Neuronal stem cell (in vitro differentiated cells): ENCODE data around the gene PLSCR2.

Source experiments
- DNase-seq: peaks from one replicate; pipeline ENCODE4 v3.0.0-alpha.2; 2013; ENCODE audit warnings: low spot score
- H2AFZ ChIP-seq: one replicate; pipeline ENCODE4 v1.6.1; 2013; ENCODE audit warnings: mild to moderate bottlenecking, low read length, inconsistent platforms
- H2AK5ac ChIP-seq: 2 replicates; pipeline ENCODE4 v1.6.1; 2013; ENCODE audit warnings: low read depth, mild to moderate bottlenecking, inconsistent platforms, low read length, moderate library complexity, mixed read lengths
- H2BK120ac ChIP-seq: 2 replicates; pipeline ENCODE4 v1.6.1; 2013; ENCODE audit warnings: low read depth, mild to moderate bottlenecking, inconsistent platforms, low read length, moderate library complexity, mixed read lengths
- H2BK12ac ChIP-seq: one replicate; pipeline ENCODE4 v1.6.1; 2013; ENCODE audit warnings: low read length, inconsistent platforms
- H2BK15ac ChIP-seq: 2 replicates; pipeline ENCODE4 v1.6.1; 2013; ENCODE audit warnings: mild to moderate bottlenecking, low read length, inconsistent platforms, mixed read lengths
- H2BK5ac ChIP-seq: one replicate; pipeline ENCODE4 v1.6.1; 2013; ENCODE audit warnings: inconsistent platforms, mild to moderate bottlenecking, low read length, moderate library complexity
- H3K14ac ChIP-seq: one replicate; pipeline ENCODE4 v1.6.1; 2013; ENCODE audit warnings: low read length, inconsistent platforms
- H3K18ac ChIP-seq: 2 replicates; pipeline ENCODE4 v1.6.1; 2013; ENCODE audit warnings: low read length, inconsistent platforms
- H3K23ac ChIP-seq: 2 replicates; pipeline ENCODE4 v1.6.1; 2013; ENCODE audit warnings: low read depth, mild to moderate bottlenecking, mixed read lengths, low read length, inconsistent platforms; ENCODE audit not compliant: poor library complexity
- H3K27ac ChIP-seq: replicated peaks from 3 replicates; pipeline ENCODE4 v1.5.1; 2013; ENCODE audit warnings: low read length, inconsistent platforms
- H3K27me3 ChIP-seq, 3 experiments: 2 replicates each; pipeline ENCODE4 v1.6.1; 2013; ENCODE audit warnings: low read length in 3 of 3, mild to moderate bottlenecking in 2 of 3, inconsistent platforms in 1 of 3, low read depth in 1 of 3, mixed read lengths in 1 of 3, moderate library complexity in 1 of 3; ENCODE audit not compliant: control insufficient read depth in 3 of 3, insufficient read depth in 3 of 3
- H3K36me3 ChIP-seq, 2 donors: replicated peaks in 1 of 2; 2 replicates each; pipeline ENCODE4 v1.6.1; 2013; ENCODE audit warnings: low read length in 2 of 2; ENCODE audit not compliant: control insufficient read depth in 2 of 2, insufficient read depth in 2 of 2
- H3K4ac ChIP-seq: 2 replicates; pipeline ENCODE4 v1.6.1; 2013; ENCODE audit warnings: inconsistent platforms, mild to moderate bottlenecking, low read length, moderate library complexity
- H3K4me1 ChIP-seq, 2 donors: 1 replicate in 1 of 2; 2 replicates in 1 of 2; pipeline ENCODE4 v1.6.1; 2013; ENCODE audit warnings: low read length in 2 of 2, low read depth in 1 of 2; ENCODE audit not compliant: control insufficient read depth in 2 of 2, insufficient read depth in 1 of 2
- H3K4me2 ChIP-seq: one replicate; pipeline ENCODE4 v1.6.1; 2013; ENCODE audit warnings: mild to moderate bottlenecking, low read length, inconsistent platforms; ENCODE audit not compliant: insufficient read depth, poor library complexity, severe bottlenecking
- H3K4me3 ChIP-seq, 2 donors: 2 replicates each; pipeline ENCODE4 v1.5.1; 2013; ENCODE audit warnings: low read length in 2 of 2, mild to moderate bottlenecking in 2 of 2, inconsistent platforms in 1 of 2, moderate library complexity in 1 of 2
- H3K79me1 ChIP-seq: one replicate; pipeline ENCODE4 v1.6.1; 2013; ENCODE audit warnings: low read depth, mild to moderate bottlenecking, inconsistent platforms, low read length, moderate library complexity
- H3K9ac ChIP-seq: one replicate; pipeline ENCODE4 v1.6.1; 2013; ENCODE audit warnings: mild to moderate bottlenecking, low read depth, low read length, inconsistent platforms; ENCODE audit not compliant: poor library complexity
- H3K9me3 ChIP-seq, 2 donors: replicated peaks in 1 of 2; 2 replicates each; pipeline versions ENCODE3 to v1.6.1; 2013; ENCODE audit warnings: low read length in 2 of 2, mild to moderate bottlenecking in 2 of 2, inconsistent platforms in 1 of 2, low read depth in 1 of 2, mixed read lengths in 1 of 2, moderate library complexity in 1 of 2; ENCODE audit not compliant: control insufficient read depth in 2 of 2, insufficient read depth in 1 of 2
- H4K8ac ChIP-seq: one replicate; pipeline ENCODE4 v1.6.1; 2013; ENCODE audit warnings: low read depth, mild to moderate bottlenecking, inconsistent platforms, low read length, moderate library complexity
- H4K91ac ChIP-seq: one replicate; pipeline ENCODE4 v1.6.1; 2013; ENCODE audit warnings: low read length, low read depth, mild to moderate bottlenecking, inconsistent platforms; ENCODE audit not compliant: poor library complexity
- WGBS, 2 donors: extraction: QIAGEN DNeasy Blood & Tissue Kit; methylation state at CpG; one replicate each; pipeline ENCODE4 v1.1.7; 2013; ENCODE audit warnings: missing lambda C conversion rate in 2 of 2, mixed read lengths in 1 of 2; ENCODE audit not compliant: insufficient read length in 2 of 2, insufficient replicate concordance in 1 of 2; ENCODE audit errors: extremely low coverage in 2 of 2; 5-methylcytosine and 5-hydroxymethylcytosine counted together

The PLSCR2 gene

GRCh38 chr3:146395164-146395563, 74.2 kb downstream of the PLSCR2 start:
- H4K8ac ChIP-seq = no peak overlapping the region
- no peak overlapping the region for H3K9ac ChIP-seq
- H3K4me1 ChIP-seq = peaks cover 0 to 6% of the 10 kb centered on the region in 2 donors
- no peak overlapping the region for H2BK5ac ChIP-seq
- no peak overlapping the region for H4K91ac ChIP-seq
- no peak overlapping the region for H2AFZ ChIP-seq
- DNase-seq = no peak
- no peaks in the 10 kb centered on the region for H3K9me3 ChIP-seq
- H3K79me1 ChIP-seq = no peaks in the 10 kb centered on the region
- no peaks in the 10 kb centered on the region for H3K36me3 ChIP-seq
- H3K4me3 ChIP-seq = no peak overlapping the region
- no peak overlapping the region for H3K23ac ChIP-seq
- no peak overlapping the region for H2AK5ac ChIP-seq
- no peak overlapping the region for H2BK12ac ChIP-seq
- no peak overlapping the region for H3K14ac ChIP-seq
- H2BK120ac ChIP-seq = no peak overlapping the region
- H3K4ac ChIP-seq = no peak overlapping the region
- H3K27me3 ChIP-seq = no peaks in the 10 kb centered on the region
- no CpG with 5 or more reads among the region's 2 CpGs for WGBS, 2 donors
- no peak overlapping the region for H3K18ac ChIP-seq
- H2BK15ac ChIP-seq = no peak overlapping the region
- no peak overlapping the region for H3K4me2 ChIP-seq
- no peak overlapping the region for H3K27ac ChIP-seq

GRCh38 chr3:146390957-146391356, 78.4 kb downstream of the PLSCR2 start:
- Histone ChIP-seq H4K8ac (no peak overlapping the region), H3K4me2 (no peak overlapping the region), H3K9me3 (no peaks in the 10 kb centered on the region), H3K4me3 (no peak overlapping the region), H3K27me3 (no peaks in the 10 kb centered on the region), H4K91ac (no peak overlapping the region), H3K4ac (no peak overlapping the region), H2AFZ (no peak overlapping the region), H3K23ac (no peak overlapping the region), H2BK5ac (no peak overlapping the region), H3K9ac (no peak overlapping the region), H3K4me1 (peaks cover 0 to 6% of the 10 kb centered on the region in 2 donors), H3K79me1 (no peaks in the 10 kb centered on the region), H3K18ac (no peak overlapping the region), H3K27ac (no peak overlapping the region), H2BK12ac (no peak overlapping the region), H3K36me3 (no peaks in the 10 kb centered on the region), H3K14ac (no peak overlapping the region), H2AK5ac (no peak overlapping the region), H2BK120ac (no peak overlapping the region), H2BK15ac (no peak overlapping the region)
- no peak for DNase-seq

- DNase-seq = no peak
- no peak overlapping the region for H2BK5ac ChIP-seq
- H4K8ac ChIP-seq = no peak overlapping the region
- no peaks in the 10 kb centered on the region for H3K9me3 ChIP-seq
- H3K18ac ChIP-seq = no peak overlapping the region
- no peak overlapping the region for H3K14ac ChIP-seq
- no peak overlapping the region for H4K91ac ChIP-seq
- H3K27me3 ChIP-seq = no peaks in the 10 kb centered on the region
- no peak overlapping the region for H2BK15ac ChIP-seq
- H3K4me1 ChIP-seq = peaks cover 0 to 6% of the 10 kb centered on the region in 2 donors
- H3K79me1 ChIP-seq = no peaks in the 10 kb centered on the region
- no peak overlapping the region for H3K27ac ChIP-seq
- no peak overlapping the region for H3K4me2 ChIP-seq
- H3K9ac ChIP-seq = no peak overlapping the region
- H2AK5ac ChIP-seq = no peak overlapping the region
- H2BK12ac ChIP-seq = no peak overlapping the region
- H3K23ac ChIP-seq = no peak overlapping the region
- no peak overlapping the region for H2BK120ac ChIP-seq
- no peaks in the 10 kb centered on the region for H3K36me3 ChIP-seq
- H3K4me3 ChIP-seq = no peak overlapping the region
- no peak overlapping the region for H2AFZ ChIP-seq
- H3K4ac ChIP-seq = no peak overlapping the region
- WGBS, 2 donors = no CpG with 5 or more reads among the region's 2 CpGs
Observed at GRCh38 chr3:146390006-146390772, 79.2 kb downstream of the PLSCR2 start.

GRCh38 chr3:146387566-146387965, 81.8 kb downstream of the PLSCR2 start:
- Histone ChIP-seq H3K79me1 (no peaks in the 10 kb centered on the region), H4K8ac (no peak overlapping the region), H2BK5ac (no peak overlapping the region), H3K27ac (no peak overlapping the region), H3K9ac (no peak overlapping the region), H3K23ac (no peak overlapping the region), H3K4me2 (no peak overlapping the region), H3K27me3 (no peaks in the 10 kb centered on the region), H3K36me3 (no peaks in the 10 kb centered on the region), H3K9me3 (no peaks in the 10 kb centered on the region), H2BK12ac (no peak overlapping the region), H3K14ac (no peak overlapping the region), H2AK5ac (no peak overlapping the region), H2AFZ (no peak overlapping the region), H3K4me1 (peaks cover 0 to 6% of the 10 kb centered on the region in 2 donors), H3K4ac (no peak overlapping the region), H4K91ac (no peak overlapping the region), H3K18ac (no peak overlapping the region), H3K4me3 (no peak overlapping the region), H2BK15ac (no peak overlapping the region), H2BK120ac (no peak overlapping the region)
- no peak for DNase-seq
- no CpG with 5 or more reads among the region's 2 CpGs for WGBS, 2 donors
